Neural crest cell (in vitro differentiated cells): ENCODE results near the gene PROCR. TPM values are rescaled to one million over a fixed set of nuclear protein-coding genes. Genes with fewer than 3 reads are reported as not detected.
"Not testable (repeated sequence)": the region's sequence is repeated elsewhere in the genome, so short reads cannot be mapped to it uniquely, and the experiment has no call there.

Source experiments
- DNase-seq: peaks from one replicate; pipeline ENCODE4 v3.0.0; 2021; ENCODE audit warnings: low read depth, mixed read lengths, low spot score
- H3K27ac Mint-ChIP-seq: one replicate; pipeline ENCODE4 v1.8.0; 2021; ENCODE audit warnings: mild to moderate bottlenecking, mixed read lengths; ENCODE audit not compliant: unreplicated experiment
- H3K27me3 Mint-ChIP-seq: 2 replicates; pipeline ENCODE4 v1.8.0; 2021; ENCODE audit warnings: low read depth, mild to moderate bottlenecking, mixed read lengths
- H3K36me3 Mint-ChIP-seq: 2 replicates; pipeline ENCODE4 v1.8.0; 2021; ENCODE audit warnings: low read depth, mild to moderate bottlenecking, mixed read lengths
- H3K4me1 Mint-ChIP-seq: 2 replicates; pipeline ENCODE4 v1.8.0; 2021; ENCODE audit warnings: mixed read lengths
- H3K4me3 Mint-ChIP-seq: one replicate; pipeline ENCODE4 v1.8.0; 2021; ENCODE audit warnings: mild to moderate bottlenecking, mixed read lengths
- H3K9me3 Mint-ChIP-seq: 2 replicates; pipeline ENCODE4 v1.8.0; 2021; ENCODE audit warnings: mixed read lengths
- total RNA-seq: library from RNA; stranded (reverse); gene quantifications from 2 replicates; pipeline ENCODE4 v1.2.1, GENCODE V29; 2021
- TF ChIP-seq, protein P1 (sequence below): fragments of 200-600 bp; sonication (generic); conservative IDR thresholded peaks from 2 replicates; pipeline ENCODE4 v1.5.0; 2021; ENCODE audit warnings: antibody characterized with exemption, mild to moderate bottlenecking

Gene PROCR
- total RNA-seq, 1 donor from 2014 or later = not detected

DNA sequence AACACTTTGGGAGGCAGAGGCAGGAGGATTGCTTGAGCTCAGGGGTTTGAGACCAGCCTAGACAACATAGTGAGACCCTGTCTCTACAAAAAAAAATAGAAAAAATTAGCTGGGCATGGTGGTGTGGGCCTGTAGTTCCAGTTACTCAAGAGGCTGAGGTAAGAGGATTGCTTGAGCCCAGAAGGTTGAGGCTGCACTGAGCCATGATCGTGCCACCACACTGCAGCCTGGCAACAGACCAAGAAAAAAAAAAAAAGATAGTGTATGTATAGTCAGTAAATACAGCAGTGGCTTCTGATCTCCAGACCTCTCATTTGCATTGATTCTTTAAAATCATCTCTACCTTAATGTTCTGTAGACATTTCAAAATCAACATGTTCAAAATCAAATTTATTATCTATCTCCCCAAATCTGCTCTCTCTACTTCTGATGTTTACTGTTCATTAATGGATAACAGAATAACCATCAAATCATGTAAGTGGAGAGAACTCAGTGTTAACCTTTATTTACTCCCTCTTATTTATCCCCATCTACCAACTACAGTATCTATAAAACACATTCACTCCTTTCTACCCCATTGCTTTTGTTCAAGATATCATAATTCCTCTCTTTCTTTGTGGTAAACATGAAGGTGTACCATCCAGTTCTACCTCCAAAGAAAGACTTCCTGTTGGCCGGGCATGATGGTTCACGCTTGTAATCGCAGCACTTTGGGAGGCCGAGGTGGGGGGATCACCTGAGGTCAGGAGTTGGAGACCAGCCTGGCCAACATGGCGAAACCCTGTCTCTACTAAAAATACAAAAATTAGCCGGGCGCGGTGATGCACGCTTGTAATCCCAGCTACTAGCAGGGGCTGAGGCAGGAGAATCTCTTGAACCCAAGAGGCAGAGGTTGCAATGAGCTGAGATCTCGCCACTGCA is 7.7 kb downstream of the PROCR start:
- no peaks in the 10 kb centered on the region for H3K36me3 Mint-ChIP-seq
- peaks cover 2% of the 10 kb centered on the region for H3K9me3 Mint-ChIP-seq
- no peak for DNase-seq
- no peaks in the 10 kb centered on the region for H3K4me1 Mint-ChIP-seq
- TF ChIP-seq, protein P1, sequence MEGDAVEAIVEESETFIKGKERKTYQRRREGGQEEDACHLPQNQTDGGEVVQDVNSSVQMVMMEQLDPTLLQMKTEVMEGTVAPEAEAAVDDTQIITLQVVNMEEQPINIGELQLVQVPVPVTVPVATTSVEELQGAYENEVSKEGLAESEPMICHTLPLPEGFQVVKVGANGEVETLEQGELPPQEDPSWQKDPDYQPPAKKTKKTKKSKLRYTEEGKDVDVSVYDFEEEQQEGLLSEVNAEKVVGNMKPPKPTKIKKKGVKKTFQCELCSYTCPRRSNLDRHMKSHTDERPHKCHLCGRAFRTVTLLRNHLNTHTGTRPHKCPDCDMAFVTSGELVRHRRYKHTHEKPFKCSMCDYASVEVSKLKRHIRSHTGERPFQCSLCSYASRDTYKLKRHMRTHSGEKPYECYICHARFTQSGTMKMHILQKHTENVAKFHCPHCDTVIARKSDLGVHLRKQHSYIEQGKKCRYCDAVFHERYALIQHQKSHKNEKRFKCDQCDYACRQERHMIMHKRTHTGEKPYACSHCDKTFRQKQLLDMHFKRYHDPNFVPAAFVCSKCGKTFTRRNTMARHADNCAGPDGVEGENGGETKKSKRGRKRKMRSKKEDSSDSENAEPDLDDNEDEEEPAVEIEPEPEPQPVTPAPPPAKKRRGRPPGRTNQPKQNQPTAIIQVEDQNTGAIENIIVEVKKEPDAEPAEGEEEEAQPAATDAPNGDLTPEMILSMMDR = no peak
- no peak overlapping the region for H3K4me3 Mint-ChIP-seq
- H3K27me3 Mint-ChIP-seq = peaks cover 30% of the 10 kb centered on the region
- H3K27ac Mint-ChIP-seq = no peak overlapping the region

DNA sequence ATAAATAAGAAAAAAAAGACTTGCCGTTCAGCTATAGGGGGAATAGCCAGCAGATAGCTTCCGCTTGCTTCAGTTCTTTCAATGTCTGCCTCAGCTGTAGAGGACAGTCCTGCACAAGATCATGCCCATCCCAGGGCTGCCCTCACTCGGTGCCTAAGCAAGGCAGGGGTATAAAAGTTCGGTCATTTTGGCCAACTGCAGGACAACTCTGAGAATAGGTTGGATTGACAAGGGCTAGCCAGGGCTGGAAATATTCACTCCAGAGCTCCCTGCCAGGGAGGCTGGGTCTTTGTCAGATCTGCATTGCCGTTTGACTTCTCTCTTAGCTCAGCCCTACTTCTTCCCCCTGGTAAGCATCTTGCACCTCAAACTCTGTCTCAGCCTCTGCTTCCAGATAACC is 8.4 kb downstream of the PROCR start:
- no peaks in the 10 kb centered on the region for H3K4me1 Mint-ChIP-seq
- no peak overlapping the region for H3K27ac Mint-ChIP-seq
- no peak overlapping the region for H3K4me3 Mint-ChIP-seq
- DNase-seq = no peak
- peaks cover 2% of the 10 kb centered on the region for H3K9me3 Mint-ChIP-seq
- H3K27me3 Mint-ChIP-seq = peaks cover 37% of the 10 kb centered on the region
- TF ChIP-seq, protein P1 = no peak
- H3K36me3 Mint-ChIP-seq = no peaks in the 10 kb centered on the region

DNA sequence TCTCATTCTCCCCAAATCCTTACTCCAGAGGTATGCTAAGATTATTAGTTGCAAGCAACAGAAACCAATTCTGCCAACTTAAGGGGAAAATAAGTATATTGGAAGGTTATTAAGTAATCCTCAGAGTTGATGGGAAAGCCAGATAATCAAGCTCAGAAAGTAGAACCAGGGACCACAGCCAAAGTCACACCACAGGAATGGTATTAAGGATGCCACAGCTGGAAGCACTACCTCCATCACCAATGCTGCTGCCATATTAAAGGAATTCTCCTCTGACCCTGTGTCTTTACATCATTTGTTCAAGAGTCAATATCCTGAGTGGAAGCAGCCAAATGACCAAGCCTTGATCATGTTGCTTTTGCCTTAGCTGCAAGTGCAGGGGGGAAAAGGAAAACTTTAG is 9.9 kb downstream of the PROCR start:
- Mint-ChIP-seq H3K27ac (no peak overlapping the region), H3K4me1 (no peaks in the 10 kb centered on the region), H3K4me3 (no peak overlapping the region), H3K9me3 (peaks cover 5% of the 10 kb centered on the region), H3K36me3 (no peaks in the 10 kb centered on the region), H3K27me3 (peaks cover 41% of the 10 kb centered on the region)
- no peak for DNase-seq
- TF ChIP-seq, protein P1 = no peak

DNA sequence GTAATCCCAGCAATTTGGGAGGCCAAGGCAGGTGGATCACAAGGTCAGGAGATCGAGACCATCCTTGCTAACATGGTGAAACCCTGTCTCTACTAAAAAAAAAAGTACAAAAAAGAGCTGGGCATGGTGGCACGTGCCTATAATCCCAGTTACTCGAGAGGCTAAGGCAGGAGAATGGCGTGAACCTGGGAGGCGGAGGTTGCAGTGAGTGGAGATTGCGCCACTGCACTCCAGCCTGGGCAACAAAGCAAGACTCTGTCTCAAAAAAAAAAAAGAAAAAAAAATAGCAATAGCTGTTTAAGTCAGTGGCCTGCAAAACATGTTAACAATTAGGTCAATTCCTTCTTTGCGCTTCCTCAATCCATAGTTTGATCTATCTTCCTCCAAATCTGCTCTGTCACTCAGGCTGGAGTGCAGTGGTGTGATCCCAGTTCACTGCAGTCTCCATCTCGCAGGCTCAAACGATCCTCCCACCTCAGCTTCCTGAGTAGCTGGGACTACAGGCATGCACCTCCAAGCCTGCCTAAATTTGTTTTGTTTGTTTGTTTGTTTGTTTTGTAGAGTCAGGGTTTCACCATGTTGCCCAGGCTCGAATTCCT is 14.9 kb downstream of the PROCR start:
- not testable (repeated sequence) for H3K27ac Mint-ChIP-seq, H3K9me3 Mint-ChIP-seq, H3K36me3 Mint-ChIP-seq, H3K4me1 Mint-ChIP-seq, H3K4me3 Mint-ChIP-seq, DNase-seq
- peaks cover 55% of the 10 kb centered on the region for H3K27me3 Mint-ChIP-seq

DNA sequence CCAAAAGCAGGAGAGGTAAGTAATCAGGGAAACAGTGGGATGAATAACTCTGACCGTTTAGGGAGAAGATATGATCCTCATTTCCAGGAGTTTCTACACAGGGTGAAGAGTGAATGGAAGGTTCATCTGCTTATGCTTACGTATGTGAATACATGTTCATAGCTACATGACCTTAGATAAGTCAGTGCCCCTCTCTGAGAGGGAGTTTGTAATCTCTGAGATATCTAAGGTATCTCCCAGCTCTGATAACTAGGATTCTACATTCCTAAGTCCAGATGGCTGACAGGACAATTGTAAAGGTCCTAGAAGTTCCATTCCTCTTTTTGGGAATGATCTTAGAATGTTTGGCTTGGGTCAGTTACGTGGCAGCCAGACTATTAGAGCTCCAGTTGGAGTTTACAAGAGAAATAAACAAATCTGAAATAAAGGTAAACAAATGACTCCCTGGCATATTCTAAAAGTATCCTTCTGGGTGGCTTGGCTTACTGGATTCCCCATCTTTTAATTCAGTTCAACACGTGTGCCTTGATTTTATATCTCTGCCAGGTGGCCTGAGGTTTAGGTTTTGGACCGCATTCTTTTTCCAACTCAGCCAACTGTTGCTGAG is 15.8 kb downstream of the PROCR start:
- TF ChIP-seq, protein P1 = no peak
- peaks cover 2% of the 10 kb centered on the region for H3K9me3 Mint-ChIP-seq
- no peaks in the 10 kb centered on the region for H3K36me3 Mint-ChIP-seq
- H3K27ac Mint-ChIP-seq = no peak overlapping the region
- DNase-seq = no peak
- peaks cover 49% of the 10 kb centered on the region for H3K27me3 Mint-ChIP-seq
- no peak overlapping the region for H3K4me3 Mint-ChIP-seq
- H3K4me1 Mint-ChIP-seq = peaks cover 8% of the 10 kb centered on the region

DNA sequence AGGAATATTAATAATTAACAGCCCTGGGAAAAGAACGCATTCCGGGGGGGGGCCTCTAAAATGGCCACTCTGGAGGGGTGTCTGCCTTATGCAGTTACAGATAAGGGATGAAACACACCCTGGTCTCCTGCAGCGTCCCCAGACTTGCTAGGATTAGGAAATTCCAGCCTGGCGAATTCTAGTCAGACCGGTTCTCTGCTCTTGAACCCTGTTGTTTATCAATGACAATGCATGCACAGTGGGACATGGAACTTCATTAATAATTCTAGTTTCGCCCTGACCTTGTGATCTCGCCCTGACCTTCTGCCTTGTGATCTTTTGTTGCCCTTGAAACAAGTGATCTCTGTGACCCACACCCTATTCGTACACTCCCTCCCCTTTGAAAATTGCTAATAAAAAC is 17.4 kb downstream of the PROCR start:
- H3K27ac Mint-ChIP-seq, H3K4me1 Mint-ChIP-seq, H3K36me3 Mint-ChIP-seq, H3K4me3 Mint-ChIP-seq, DNase-seq, H3K9me3 Mint-ChIP-seq: not testable (repeated sequence)
- peaks cover 43% of the 10 kb centered on the region for H3K27me3 Mint-ChIP-seq
